Activated CD8-positive, alpha-beta T cell treated with anti-CD3 and anti-CD28 coated beads for 36 hours (primary cell): ENCODE measurements around the gene PPM1L. TPM values are rescaled to one million over a fixed set of nuclear protein-coding genes. Genes with fewer than 3 reads are reported as not detected.

Source experiments
- ATAC-seq: fragments of 200-7000 bp; cut with Tn5 transposase; one replicate; pipeline ENCODE4 v1.10.0; 2021; ENCODE audit warnings: mild to moderate bottlenecking, moderate library complexity
- CTCF ChIA-PET: fragments of 350-600 bp; sonication (Branson Sonifier 250); formaldehyde crosslinking; loops from one replicate; lab custom pipeline; 2021; ENCODE audit warnings: antibody characterized with exemption; lab: Charles Lee
- POLR2A ChIA-PET: fragments of 350-600 bp; sonication (Branson Sonifier 250); formaldehyde crosslinking; loops from one replicate; lab custom pipeline; 2021; ENCODE audit warnings: antibody characterized with exemption; lab: Charles Lee
- DNase-seq: peaks from one replicate; pipeline ENCODE4 v3.0.0-alpha.2; 2020
- H3K27ac Mint-ChIP-seq: one replicate; pipeline ENCODE4 v1.8.0; 2021; ENCODE audit warnings: mild to moderate bottlenecking, mixed read lengths
- H3K27me3 Mint-ChIP-seq: one replicate; pipeline ENCODE4 v1.8.0; 2021; ENCODE audit warnings: mixed read lengths
- H3K36me3 Mint-ChIP-seq: one replicate; pipeline ENCODE4 v1.8.0; 2021; ENCODE audit warnings: low read depth, mixed read lengths
- H3K4me1 Mint-ChIP-seq: one replicate; pipeline ENCODE4 v1.8.0; 2021; ENCODE audit warnings: low read depth, mixed read lengths
- H3K4me3 Mint-ChIP-seq: one replicate; pipeline ENCODE4 v1.8.0; 2021; ENCODE audit warnings: mild to moderate bottlenecking, moderate library complexity, mixed read lengths
- H3K9me3 Mint-ChIP-seq: one replicate; pipeline ENCODE4 v1.8.0; 2021; ENCODE audit warnings: mixed read lengths
- CTCF ChIP-seq: fragments of 200-600 bp; IDR thresholded peaks from one replicate; pipeline ENCODE4 v1.8.0; 2022; ENCODE audit warnings: antibody characterized with exemption, mild to moderate bottlenecking
- intact Hi-C: fragments of 100-400 bp; cut with micrococcal nuclease; formaldehyde crosslinking; loops from one replicate; pipeline ENCODE4 v1.10.0; 2022
- total RNA-seq, 2 experiments: library from RNA; stranded (reverse); gene quantifications; one replicate each; pipeline ENCODE4 v1.2.3, GENCODE V29; 2021

The PPM1L gene
- total RNA-seq, 2 experiments from 2014 or later: 2.6 to 2.7 TPM

GRCh38 chr3:160842021-160843005 is 86.3 kb downstream of the PPM1L start:
- POLR2A ChIA-PET: no interaction called here
- DNase-seq (no peak), ATAC-seq (no peak)
- TF ChIP-seq CTCF: no peak
- intact Hi-C loops: no loop called here
- CTCF ChIA-PET: interaction anchor here (0.6 to 1.3 kb wide), 3 partner anchors 11 to 134 kb away, joined by 3 to 4 read pairs (median 3); no protein-coding TSS in a partner anchor
- no peaks in the 10 kb centered on the region for H3K36me3 Mint-ChIP-seq
- no peak overlapping the region for H3K27ac Mint-ChIP-seq
- no peaks in the 10 kb centered on the region for H3K9me3 Mint-ChIP-seq
- no peak overlapping the region for H3K4me3 Mint-ChIP-seq
- peaks cover 2% of the 10 kb centered on the region for H3K4me1 Mint-ChIP-seq
- no peaks in the 10 kb centered on the region for H3K27me3 Mint-ChIP-seq

- no peak overlapping the region for H3K4me3 Mint-ChIP-seq
- CTCF ChIA-PET: no interaction called here
- DNase-seq (no peak), ATAC-seq (no peak)
- TF ChIP-seq CTCF: no peak
- H3K4me1 Mint-ChIP-seq: no peaks in the 10 kb centered on the region
- peaks cover 2% of the 10 kb centered on the region for H3K9me3 Mint-ChIP-seq
- intact Hi-C loops: no loop called here
- POLR2A ChIA-PET: no interaction called here
- H3K36me3 Mint-ChIP-seq: no peaks in the 10 kb centered on the region
- no peak overlapping the region for H3K27ac Mint-ChIP-seq
- no peaks in the 10 kb centered on the region for H3K27me3 Mint-ChIP-seq
Measured at GRCh38 chr3:160851629-160852210, 95.7 kb downstream of the PPM1L start.

GRCh38 chr3:160852856-160853255 is 96.8 kb downstream of the PPM1L start:
- ATAC-seq: no peak
- Mint-ChIP-seq H3K27me3 (no peaks in the 10 kb centered on the region), H3K27ac (no peak overlapping the region), H3K4me1 (no peaks in the 10 kb centered on the region), H3K4me3 (no peak overlapping the region), H3K9me3 (peaks cover 2% of the 10 kb centered on the region), H3K36me3 (no peaks in the 10 kb centered on the region)
- CTCF ChIA-PET: no interaction called here
- TF ChIP-seq CTCF: no peak
- intact Hi-C loops: no loop called here
- POLR2A ChIA-PET: no interaction called here
- DNase-seq: no peak

GRCh38 chr3:160856450-160856849 is 100.4 kb downstream of the PPM1L start:
- intact Hi-C loops: no loop called here
- ATAC-seq (no peak), DNase-seq (no peak)
- Mint-ChIP-seq H3K27ac (no peak overlapping the region), H3K27me3 (no peaks in the 10 kb centered on the region), H3K4me1 (no peaks in the 10 kb centered on the region), H3K9me3 (no peaks in the 10 kb centered on the region), H3K36me3 (no peaks in the 10 kb centered on the region), H3K4me3 (no peak overlapping the region)
- TF ChIP-seq CTCF: no peak
- CTCF ChIA-PET: no interaction called here
- POLR2A ChIA-PET: interaction anchor here (0.7 kb wide), 1 partner anchor 160 kb away, joined by 3 read pairs; no protein-coding TSS in a partner anchor
